Ascending aorta (tissue), 2 donors: ENCODE measurements around the gene SND1. TPM values are rescaled to one million over a fixed set of nuclear protein-coding genes. Genes with fewer than 3 reads are reported as not detected.

ENCODE experiments used
- DNase-seq, 2 donors: peaks; one replicate each; pipeline ENCODE4 v3.0.0-alpha.2; 2019; ENCODE audit warnings: low spot score in 2 of 2
- H3K27ac ChIP-seq, 2 donors: fragments of 200-600 bp; sonication (generic); one replicate each; pipeline ENCODE4 v1.5.1; 2016 to 2017; ENCODE audit warnings: mild to moderate bottlenecking in 1 of 2
- H3K27me3 ChIP-seq: fragments of 200-600 bp; sonication (generic); one replicate; pipeline ENCODE4 v1.5.1; 2017
- H3K36me3 ChIP-seq, 2 donors: fragments of 200-600 bp; sonication (generic); one replicate each; pipeline ENCODE4 v1.5.1; 2016
- H3K4me1 ChIP-seq, 2 donors: fragments of 200-600 bp; sonication (generic); one replicate each; pipeline ENCODE4 v1.5.1; 2016 to 2017; ENCODE audit warnings: mild to moderate bottlenecking in 1 of 2
- H3K4me3 ChIP-seq, 2 donors: fragments of 200-600 bp; sonication (generic); one replicate each; pipeline ENCODE4 v1.5.1; 2016 to 2017; ENCODE audit warnings: mild to moderate bottlenecking in 1 of 2
- H3K9me3 ChIP-seq, 2 donors: fragments of 200-600 bp; sonication (generic); one replicate each; pipeline ENCODE4 v1.5.1; 2016
- CTCF ChIP-seq, 3 experiments: fragments of 200-600 bp in 2 of 3; fragments of 450-650 bp in 1 of 3; sonication (generic) in 2 of 3; IDR thresholded peaks; one replicate each; pipeline ENCODE4 v1.5.1; 2016 to 2019; ENCODE audit warnings: antibody characterized with exemption in 3 of 3, mild to moderate bottlenecking in 1 of 3, moderate library complexity in 1 of 3
- intact Hi-C: fragments of 100-400 bp; cut with DNase I; formaldehyde crosslinking; loops from one replicate; pipeline ENCODE4 v1.15.1; 2023
- total RNA-seq: library from RNA; depleted of rRNA; stranded (reverse); fragments of >200 nt; gene quantifications from one replicate; pipeline ENCODE4 v1.1.0, GENCODE V29; 2016

SND1 gene
- total RNA-seq, 1 donor from 2014 or later: 93.8 TPM

GRCh38 chr7:127909424-127910152 lies 257.6 kb downstream of the SND1 start:
- no peak for TF ChIP-seq CTCF (IDR thresholded peaks at IDR 0.05)
- no peak for DNase-seq
- no peaks in the 10 kb centered on the region for H3K27me3 ChIP-seq
- H3K9me3 ChIP-seq: no peaks in the 10 kb centered on the region
- H3K4me1 ChIP-seq: no peaks in the 10 kb centered on the region
- H3K36me3 ChIP-seq: no peaks in the 10 kb centered on the region
- no peak overlapping the region for H3K4me3 ChIP-seq
- intact Hi-C loops: no loop called here
- H3K27ac ChIP-seq: no peak overlapping the region

- no peak overlapping the region for H3K4me3 ChIP-seq
- TF ChIP-seq CTCF (IDR thresholded peaks at IDR 0.05): no peak
- H3K27ac ChIP-seq: no peak overlapping the region
- H3K4me1 ChIP-seq: no peaks in the 10 kb centered on the region
- no peaks in the 10 kb centered on the region for H3K36me3 ChIP-seq
- intact Hi-C loops: no loop called here
- DNase-seq: no peak
- no peaks in the 10 kb centered on the region for H3K27me3 ChIP-seq
- H3K9me3 ChIP-seq: no peaks in the 10 kb centered on the region
Measured at GRCh38 chr7:127910670-127911069, 258.7 kb downstream of the SND1 start.

GRCh38 chr7:127911968-127912511 lies 260.0 kb downstream of the SND1 start:
- intact Hi-C loops: no loop called here
- TF ChIP-seq CTCF (IDR thresholded peaks at IDR 0.05): no peak
- no peak overlapping the region for H3K4me3 ChIP-seq

GRCh38 chr7:127912901-127913300 lies 260.9 kb downstream of the SND1 start:
- H3K4me1 ChIP-seq: no peaks in the 10 kb centered on the region
- H3K27ac ChIP-seq: no peak overlapping the region
- no peaks in the 10 kb centered on the region for H3K27me3 ChIP-seq
- TF ChIP-seq CTCF (IDR thresholded peaks at IDR 0.05): no peak
- intact Hi-C loops: no loop called here
- H3K9me3 ChIP-seq: no peaks in the 10 kb centered on the region
- no peak overlapping the region for H3K4me3 ChIP-seq
- no peaks in the 10 kb centered on the region for H3K36me3 ChIP-seq
- DNase-seq: no peak

More at GRCh38 chr7:127911968-127912511, 260.0 kb downstream of the SND1 start:
- Histone ChIP-seq H3K4me1 (no peaks in the 10 kb centered on the region), H3K9me3 (no peaks in the 10 kb centered on the region), H3K36me3 (no peaks in the 10 kb centered on the region), H3K27ac (no peak overlapping the region), H3K27me3 (no peaks in the 10 kb centered on the region)
- no peak for DNase-seq

- intact Hi-C loops: no loop called here
- Histone ChIP-seq H3K27me3 (no peaks in the 10 kb centered on the region), H3K4me1 (no peaks in the 10 kb centered on the region), H3K27ac (no peak overlapping the region), H3K9me3 (no peaks in the 10 kb centered on the region), H3K36me3 (no peaks in the 10 kb centered on the region), H3K4me3 (no peak overlapping the region)
- no peak for DNase-seq
- no peak for TF ChIP-seq CTCF (IDR thresholded peaks at IDR 0.05)
Measured at GRCh38 chr7:127913686-127914085, 261.7 kb downstream of the SND1 start.
